CD4-positive, alpha-beta T cell treated with Interleukin-4 for 1 hour (primary cell): ENCODE data around the gene TIAM1.
A peak's percentile ranks its signal among the peaks of the same experiment; 100 is the strongest.

Experiments
- DNase-seq, 2 donors: peaks; one replicate each; pipeline ENCODE4 v3.0.0-alpha.2; 2020 to 2022

Gene TIAM1

DNA sequence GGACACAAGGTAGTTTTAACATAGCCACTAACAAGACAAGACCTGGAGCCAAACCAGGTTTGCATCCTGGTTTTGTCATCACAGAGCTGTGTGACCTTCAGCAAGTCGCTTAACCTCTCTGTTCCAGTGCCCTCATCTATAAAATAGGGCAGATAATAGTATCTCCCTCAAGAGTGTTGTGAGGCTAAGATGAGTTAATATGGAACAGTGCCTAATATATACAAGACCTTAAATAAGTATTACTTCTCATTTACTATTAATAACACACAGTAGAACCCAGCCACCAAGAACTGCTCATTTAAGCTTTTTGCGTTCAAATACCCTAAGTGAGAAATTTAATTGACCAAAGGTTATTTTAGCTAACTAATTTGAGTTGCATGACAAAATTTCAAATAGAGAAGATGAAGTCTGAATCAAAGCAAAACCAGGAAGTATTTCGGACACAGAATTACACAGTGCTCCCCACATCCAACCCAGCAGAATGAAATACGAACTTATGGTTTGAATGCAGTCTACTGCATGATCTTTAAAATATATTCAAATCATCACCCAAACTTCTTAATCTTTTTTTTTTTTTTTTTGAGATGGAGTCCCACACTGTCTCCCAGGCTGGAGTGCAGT lies 181.9 kb downstream of the TIAM1 start:
- no peak for DNase-seq

- DNase-seq: no peak
Measured at GRCh38 chr21:31161157-31161556, 182.9 kb downstream of the TIAM1 start.

GRCh38 chr21:31159808-31160207 lies 184.3 kb downstream of the TIAM1 start:
- no peak for DNase-seq

- peak in 1 of 2 donors; percentile 54 for DNase-seq
Measured at GRCh38 chr21:31158789-31159581, 185.1 kb downstream of the TIAM1 start.

DNA sequence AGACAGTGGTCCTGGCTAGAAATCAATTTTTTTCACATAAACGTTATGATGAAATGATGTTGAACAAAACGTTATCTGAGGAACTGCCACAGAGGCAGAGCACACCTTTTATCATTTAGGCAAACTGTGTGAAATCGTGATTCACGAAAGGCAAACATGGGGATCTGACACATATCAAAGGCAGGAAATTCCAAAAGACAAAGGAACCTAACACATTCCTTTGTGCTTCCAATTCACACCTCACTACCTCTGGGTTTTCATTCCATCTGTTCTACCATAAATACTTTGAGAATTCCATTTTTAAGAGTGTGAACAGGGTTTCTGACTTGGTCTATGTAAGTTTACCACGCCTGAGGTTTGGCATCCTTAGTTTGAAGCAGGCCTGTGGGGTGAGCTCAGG lies 186.3 kb downstream of the TIAM1 start:
- no peak for DNase-seq

DNA sequence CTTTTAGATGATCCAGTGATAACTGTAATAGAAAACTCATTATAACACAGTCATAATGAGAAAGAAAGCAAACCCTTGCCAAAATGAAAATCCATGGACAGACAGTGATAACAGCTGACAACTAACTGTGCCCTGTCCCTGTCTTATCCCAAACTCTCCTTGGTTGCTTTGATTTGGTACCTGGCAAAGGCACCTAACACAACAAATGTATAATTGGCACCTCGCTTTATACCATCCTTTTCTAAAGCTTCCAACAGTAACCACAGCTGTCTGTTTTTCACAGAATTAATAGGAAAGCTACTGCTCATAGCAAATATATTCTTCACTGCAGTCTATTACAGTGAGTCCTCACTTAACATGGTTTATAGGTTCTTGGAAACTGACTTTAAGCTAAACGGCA lies 187.4 kb downstream of the TIAM1 start:
- DNase-seq: no peak

- DNase-seq: no peak
Measured at GRCh38 chr21:31156169-31156568, 187.9 kb downstream of the TIAM1 start.

DNA sequence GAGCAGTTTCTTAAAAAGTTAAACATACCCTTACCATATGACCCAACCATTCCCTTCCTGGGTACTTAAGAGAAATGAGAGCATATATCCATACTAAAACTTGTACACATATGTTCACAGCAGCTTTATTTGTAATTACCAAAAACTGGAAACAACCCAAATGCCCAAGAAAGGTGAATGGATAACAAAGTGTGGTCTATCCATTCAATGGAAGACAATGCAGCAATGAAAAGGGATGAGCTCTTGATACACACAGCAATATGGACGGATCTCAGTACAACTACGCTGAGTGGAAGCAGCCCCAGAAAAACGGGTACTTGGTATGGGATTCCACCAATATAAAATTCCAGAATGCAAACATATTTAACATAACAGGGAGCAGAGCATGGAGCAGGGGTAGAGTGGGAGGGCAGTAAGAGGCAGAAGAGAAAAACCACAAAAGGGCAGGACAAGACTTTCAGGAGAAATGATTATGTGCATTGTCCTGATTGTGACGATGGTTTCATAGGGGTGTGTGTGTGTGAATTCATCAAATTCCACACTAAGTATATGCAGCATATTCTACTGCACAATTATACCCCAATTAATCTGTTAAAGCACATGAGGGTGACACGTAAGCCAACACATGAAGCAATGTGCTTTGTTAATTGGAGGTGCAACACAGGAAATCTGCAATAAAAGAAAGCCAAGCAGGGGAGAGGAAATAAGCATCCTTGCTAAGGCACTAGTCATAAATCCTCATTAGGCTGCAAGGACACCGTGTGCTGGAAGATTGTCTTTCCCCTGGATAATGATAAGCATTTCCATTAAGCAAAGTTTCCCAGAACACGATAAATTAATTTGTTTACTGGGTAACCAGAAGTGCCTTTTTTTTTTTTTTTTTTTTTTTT lies 192.7 kb downstream of the TIAM1 start:
- DNase-seq: no peak

- DNase-seq: no peak
Measured at GRCh38 chr21:31145274-31145673, 198.8 kb downstream of the TIAM1 start.

- no peak for DNase-seq
Measured at GRCh38 chr21:31143036-31143435, 201.0 kb downstream of the TIAM1 start.

- DNase-seq: peak; percentile 21 to 35
Measured at GRCh38 chr21:31142600-31142999, 201.5 kb downstream of the TIAM1 start.

- DNase-seq: no peak
Measured at GRCh38 chr21:31141389-31142000, 202.6 kb downstream of the TIAM1 start.

- DNase-seq: no peak
Measured at GRCh38 chr21:31140676-31141075, 203.4 kb downstream of the TIAM1 start.

DNA sequence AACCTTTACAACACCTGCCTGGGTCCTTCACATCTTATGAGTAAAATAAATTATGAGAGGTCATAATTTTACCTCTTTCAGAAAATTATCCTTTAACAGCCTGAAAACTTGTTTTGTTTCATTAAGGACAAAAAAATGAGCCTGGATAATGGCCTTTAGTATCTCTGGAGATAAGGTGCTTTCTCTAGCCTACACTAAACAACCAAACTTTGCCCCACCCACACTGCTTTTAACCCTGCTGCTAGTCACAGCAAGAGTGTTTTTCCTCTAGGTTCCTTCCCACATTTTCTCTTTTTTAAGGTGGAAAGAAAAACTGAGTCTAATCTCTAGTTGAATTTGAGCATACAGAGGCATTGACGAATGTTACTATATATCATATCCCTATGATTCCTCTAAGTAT lies 204.0 kb downstream of the TIAM1 start:
- no peak for DNase-seq

DNA sequence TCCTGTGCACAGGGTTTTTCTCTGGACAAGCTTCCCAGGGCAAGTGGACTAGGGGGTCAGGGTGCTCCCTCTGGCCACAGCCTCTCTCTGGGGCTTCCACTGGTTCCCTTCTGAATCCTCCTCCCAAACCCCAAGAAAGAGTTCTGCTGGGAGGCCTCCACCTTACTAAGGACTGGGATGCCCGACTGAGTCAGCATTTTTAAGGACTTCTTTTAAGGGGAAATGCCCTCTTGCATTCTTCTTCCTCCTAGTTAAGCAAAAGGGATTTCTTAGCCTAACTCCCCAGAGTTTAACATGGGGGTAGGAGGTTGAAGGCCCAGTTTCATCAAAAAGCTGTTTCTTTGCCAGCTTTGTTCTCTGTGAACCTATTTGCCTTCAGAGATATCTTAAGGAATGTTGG lies 206.1 kb downstream of the TIAM1 start:
- DNase-seq: no peak

- no peak for DNase-seq
Measured at GRCh38 chr21:31136891-31137290, 207.2 kb downstream of the TIAM1 start.

DNA sequence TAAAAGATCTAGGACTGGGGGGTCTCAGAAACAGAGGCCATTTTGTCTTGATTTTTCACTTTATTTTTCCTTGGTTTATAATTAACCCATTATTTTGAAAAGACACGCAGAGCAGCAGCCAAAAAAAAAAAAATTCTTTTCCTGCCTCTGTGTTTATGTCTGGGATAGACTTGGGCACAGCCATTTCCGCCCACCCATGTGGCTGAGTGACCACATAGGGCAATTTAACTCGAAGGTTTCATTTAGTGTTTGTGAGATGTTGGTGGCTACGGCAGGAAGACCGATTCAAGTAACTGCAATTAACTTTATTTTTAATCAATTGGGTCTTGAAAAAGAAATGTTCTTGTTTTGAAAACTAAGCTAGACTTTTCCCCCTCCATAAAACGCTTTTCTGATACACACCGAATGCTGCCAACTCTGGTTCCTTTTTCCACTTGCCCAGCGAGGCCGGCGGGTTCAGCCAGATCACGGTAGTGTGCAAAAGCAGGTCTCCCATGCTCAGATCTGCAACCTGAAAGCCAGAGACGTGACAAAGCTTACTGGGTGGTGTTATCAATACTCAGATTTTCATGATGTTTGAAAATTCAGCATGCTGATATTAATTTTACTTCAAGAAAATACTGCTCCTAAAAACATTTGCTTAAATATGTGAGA lies 208.4 kb downstream of the TIAM1 start:
- no peak for DNase-seq

DNA sequence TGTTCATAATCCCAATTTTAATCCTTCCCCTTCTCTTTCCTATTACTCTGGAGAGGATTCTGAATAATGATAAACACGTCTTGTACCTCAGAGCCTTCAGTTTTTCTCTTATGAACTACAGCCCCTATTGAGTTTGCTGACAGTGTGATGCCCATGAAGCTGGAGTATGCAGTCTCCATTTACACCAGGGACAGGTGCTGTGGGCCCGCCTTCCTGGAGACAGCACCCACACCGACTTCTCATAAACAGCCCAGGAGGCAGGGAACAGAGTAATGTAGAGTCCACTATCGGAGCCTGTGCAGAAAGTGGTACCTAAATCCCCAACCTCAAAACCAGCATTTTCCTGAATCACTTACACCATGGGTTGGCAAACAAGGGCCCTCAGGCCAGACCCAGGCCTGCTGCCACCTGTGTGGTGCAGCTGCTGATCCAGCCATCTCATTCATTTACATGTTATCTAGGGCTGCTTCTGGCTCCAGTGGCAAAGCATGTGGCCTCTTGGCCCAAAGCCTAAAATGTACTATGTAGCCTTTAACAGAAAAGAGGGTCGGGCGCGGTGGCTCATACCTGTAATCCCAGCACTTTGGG lies 210.7 kb downstream of the TIAM1 start:
- no peak for DNase-seq

DNA sequence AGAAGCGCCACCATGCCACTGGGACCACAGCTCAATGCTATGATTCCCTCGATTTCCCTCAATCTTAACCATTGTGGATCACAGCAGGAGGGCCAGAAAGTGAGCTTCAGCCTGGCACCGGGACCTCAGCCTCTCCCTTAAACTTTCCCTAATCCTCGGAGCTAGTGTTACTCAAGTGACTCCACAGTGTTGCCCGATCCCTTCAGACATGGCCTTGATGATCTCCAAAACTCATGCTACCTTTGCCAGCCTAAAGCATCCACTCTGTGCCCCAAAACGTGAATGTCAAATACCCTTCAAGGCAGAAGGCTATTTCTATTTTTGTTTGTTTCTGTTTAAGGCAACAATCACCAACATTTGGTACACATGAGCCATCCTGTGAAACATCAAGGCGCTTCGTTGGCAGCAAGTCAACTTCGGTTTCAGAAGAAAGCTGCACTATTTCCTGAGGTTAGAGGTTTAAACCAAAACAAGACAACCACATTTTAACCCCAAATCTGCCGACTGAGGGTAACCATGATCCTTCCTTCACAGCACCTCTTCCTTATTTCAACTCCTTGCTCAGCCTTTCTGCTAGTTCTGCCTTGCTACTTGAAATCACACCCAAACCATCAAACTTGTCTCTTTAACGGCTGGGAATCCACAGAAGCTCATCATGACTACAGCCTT lies 211.4 kb downstream of the TIAM1 start:
- DNase-seq: peak; percentile 77 to 86

DNA sequence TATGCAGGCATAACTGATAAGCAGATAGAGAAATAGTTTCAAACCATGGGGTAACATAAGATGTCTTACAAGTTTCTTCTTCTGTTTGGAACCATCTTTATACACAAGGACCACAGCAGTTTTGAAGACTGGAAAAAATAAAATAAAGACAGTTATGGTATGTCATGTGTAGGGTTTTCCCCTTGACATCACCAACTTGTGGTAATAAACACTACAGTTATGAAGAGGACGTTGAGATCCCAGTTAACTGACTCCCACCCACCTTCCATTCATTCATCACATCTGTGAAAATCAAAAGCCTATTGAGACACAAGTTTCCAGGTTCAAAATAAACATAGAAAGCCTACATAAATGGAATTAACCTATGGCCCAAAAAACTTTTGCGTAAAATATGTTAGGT lies 213.2 kb downstream of the TIAM1 start:
- DNase-seq: no peak

GRCh38 chr21:31128234-31128633 lies 215.8 kb downstream of the TIAM1 start:
- no peak for DNase-seq

DNA sequence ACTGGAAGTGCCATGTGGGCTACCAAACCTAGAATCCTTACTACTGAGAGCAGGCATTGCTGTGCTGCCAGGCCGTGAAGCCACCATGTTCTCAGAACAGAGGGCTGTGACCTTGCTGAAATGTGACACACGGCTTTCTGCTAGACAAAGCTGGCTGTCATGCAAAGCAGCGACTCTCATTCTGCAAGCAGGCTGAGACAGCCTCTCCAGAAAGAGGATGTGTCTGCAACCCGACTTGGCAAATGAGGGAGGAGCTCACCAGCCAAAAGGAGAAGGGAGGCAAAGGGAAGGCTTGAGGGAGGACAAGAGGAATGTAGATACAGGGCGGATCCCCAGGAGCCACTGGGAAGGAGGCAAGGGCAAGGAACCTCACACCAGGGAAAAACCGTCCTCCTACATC lies 220.1 kb downstream of the TIAM1 start:
- DNase-seq: peak in 1 of 2 donors; percentile 35
